IPS DF 6.9 (cell line): ENCODE data around the gene HOTAIR.
A peak's percentile ranks its signal among the peaks of the same experiment; 100 is the strongest.

Experiments
- DNase-seq: peaks from one replicate; pipeline ENCODE4 v3.0.0-alpha.2; 2013; ENCODE audit warnings: low read depth, low spot score
- H3K27ac ChIP-seq: one replicate; pipeline ENCODE4 v1.5.1; 2013; ENCODE audit warnings: low read length, control low read depth
- H3K27me3 ChIP-seq: 2 replicates; pipeline ENCODE4 v1.6.1; 2013; ENCODE audit warnings: mild to moderate bottlenecking, low read length; ENCODE audit not compliant: control insufficient read depth, insufficient read depth
- H3K36me3 ChIP-seq: 2 replicates; pipeline ENCODE4 v1.6.1; 2013; ENCODE audit warnings: low read length; ENCODE audit not compliant: control insufficient read depth, insufficient read depth
- H3K4me1 ChIP-seq: 2 replicates; pipeline ENCODE4 v1.6.1; 2013; ENCODE audit warnings: low read length; ENCODE audit not compliant: control insufficient read depth, insufficient read depth
- H3K4me3 ChIP-seq: 2 replicates; pipeline ENCODE4 v1.5.1; 2013; ENCODE audit warnings: mild to moderate bottlenecking, low read length
- H3K9me3 ChIP-seq: 2 replicates; pipeline ENCODE4 v1.6.1; 2013; ENCODE audit warnings: low read length, inconsistent platforms; ENCODE audit not compliant: control insufficient read depth, insufficient read depth
- WGBS: extraction: QIAGEN DNeasy Blood & Tissue Kit; methylation state at CpG from one replicate; pipeline ENCODE4 v1.1.7; 2013; ENCODE audit warnings: mixed read lengths, missing lambda C conversion rate; ENCODE audit not compliant: insufficient read length, insufficient coverage; 5-methylcytosine and 5-hydroxymethylcytosine counted together

HOTAIR gene

GRCh38 chr12:53998110-53998899, 23.6 kb upstream of the HOTAIR start:
- WGBS: no CpG with 5 or more reads among the region's 11 CpGs
- peaks cover 3% of the 10 kb centered on the region; the same call in 1 of the 2 replicates for H3K36me3 ChIP-seq
- no peaks in the 10 kb centered on the region for H3K9me3 ChIP-seq
- no peak overlapping the region for H3K4me3 ChIP-seq
- peaks cover 100% of the 10 kb centered on the region for H3K27me3 ChIP-seq
- H3K27ac ChIP-seq: no peak overlapping the region
- 0 out of 2 replicates have a peak, but pooled peaks cover 5% of the 10 kb centered on the region for H3K4me1 ChIP-seq
- no peak for DNase-seq

DNA sequence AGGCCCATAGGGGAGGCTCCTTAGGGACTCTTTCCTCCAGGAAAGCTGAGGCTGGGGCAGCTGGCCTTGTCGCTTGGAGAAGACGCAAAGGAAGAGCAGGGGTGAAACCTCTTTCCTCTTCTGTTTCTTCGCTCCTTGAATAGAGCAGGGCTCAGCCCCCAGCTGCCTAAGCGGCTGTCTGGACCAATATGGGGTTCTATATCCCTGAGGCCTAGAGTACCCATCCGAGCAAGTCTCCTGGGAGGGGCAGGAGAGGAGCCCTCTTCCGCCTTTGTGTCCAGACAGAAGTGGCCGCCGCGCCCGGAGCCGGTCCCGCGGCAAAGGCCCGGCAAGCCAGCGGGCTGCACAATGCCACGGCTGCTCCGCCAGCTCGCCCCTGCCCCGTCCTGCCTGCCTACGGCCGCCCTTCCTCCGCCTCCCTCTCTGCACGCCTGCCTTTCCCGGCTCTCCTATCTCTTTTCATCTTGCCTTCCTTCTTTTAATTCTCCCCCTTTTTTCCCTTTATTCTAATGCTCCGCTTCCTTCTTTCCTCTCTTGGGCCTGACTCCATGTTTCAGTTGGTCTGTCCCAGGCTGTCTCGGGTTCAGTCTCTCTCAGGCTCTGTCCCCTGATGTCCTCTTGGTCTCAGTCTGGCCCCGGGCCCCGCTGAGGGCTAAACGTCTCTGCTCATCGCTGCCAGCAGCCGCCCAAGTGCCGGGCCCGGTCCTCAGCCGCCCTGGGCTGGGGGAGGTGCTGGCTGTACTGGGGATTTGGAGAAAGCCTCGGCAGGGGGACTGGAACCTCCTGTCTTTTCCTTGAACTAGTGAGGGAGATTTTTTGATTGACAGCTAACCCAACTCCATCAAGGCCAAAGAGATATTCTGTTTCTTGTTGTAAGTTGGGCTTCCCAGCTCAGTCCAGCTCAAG, 22.7 kb upstream of the HOTAIR start:
- Histone ChIP-seq H3K9me3 (no peaks in the 10 kb centered on the region), H3K27me3 (peaks cover 100% of the 10 kb centered on the region), H3K4me1 (0 out of 2 replicates have a peak, but pooled peaks cover 5% of the 10 kb centered on the region), H3K4me3 (no peak overlapping the region), H3K27ac (no peak overlapping the region), H3K36me3 (peaks cover 3% of the 10 kb centered on the region; the same call in 1 of the 2 replicates)
- no peak for DNase-seq
- no CpG with 5 or more reads among the region's 35 CpGs for WGBS

GRCh38 chr12:53996240-53997203, 21.8 kb upstream of the HOTAIR start:
- Histone ChIP-seq H3K36me3 (peaks cover 3% of the 10 kb centered on the region; the same call in 1 of the 2 replicates), H3K27me3 (peaks cover 100% of the 10 kb centered on the region), H3K27ac (no peak overlapping the region), H3K9me3 (no peaks in the 10 kb centered on the region), H3K4me1 (0 out of 2 replicates have a peak, but pooled peaks cover 5% of the 10 kb centered on the region), H3K4me3 (no peak overlapping the region)
- DNase-seq: no peak
- WGBS: no CpG with 5 or more reads among the region's 29 CpGs

- WGBS: no CpG with 5 or more reads among the region's 48 CpGs
- no peak for DNase-seq
- H3K9me3 ChIP-seq: no peaks in the 10 kb centered on the region
- H3K27ac ChIP-seq: no peak overlapping the region
- 0 out of 2 replicates have a peak, but pooled peaks cover 5% of the 10 kb centered on the region for H3K4me1 ChIP-seq
- H3K36me3 ChIP-seq: peaks cover 3% of the 10 kb centered on the region; the same call in 1 of the 2 replicates
- H3K4me3 ChIP-seq: no peak overlapping the region
- peaks cover 100% of the 10 kb centered on the region for H3K27me3 ChIP-seq
Measured at GRCh38 chr12:53995378-53996239, 20.9 kb upstream of the HOTAIR start.

DNA sequence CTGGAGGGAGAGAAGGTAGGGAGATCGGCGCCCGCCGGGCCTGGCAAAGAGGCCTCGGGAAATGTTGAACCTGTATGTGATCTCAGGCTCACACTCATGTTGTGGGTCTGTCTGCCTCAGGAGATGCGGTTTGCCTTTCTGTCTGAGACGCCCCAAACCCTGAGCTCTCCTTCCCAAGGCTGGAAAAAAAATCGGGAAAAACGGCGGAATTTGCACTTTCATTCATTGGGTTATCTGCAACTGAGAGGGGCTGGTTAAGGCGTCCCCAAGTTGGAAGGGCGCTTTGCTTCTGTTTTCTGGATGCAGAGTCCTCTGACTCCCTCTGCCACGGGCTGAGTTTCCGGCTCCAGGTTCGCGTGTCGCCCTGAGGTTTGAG, 20.2 kb upstream of the HOTAIR start:
- H3K27ac ChIP-seq: no peak overlapping the region
- H3K36me3 ChIP-seq: peaks cover 3% of the 10 kb centered on the region; the same call in 1 of the 2 replicates
- H3K27me3 ChIP-seq: peaks cover 100% of the 10 kb centered on the region
- no peak for DNase-seq
- no peaks in the 10 kb centered on the region for H3K9me3 ChIP-seq
- WGBS: no CpG with 5 or more reads among the region's 17 CpGs
- H3K4me1 ChIP-seq: 0 out of 2 replicates have a peak, but pooled peaks cover 4% of the 10 kb centered on the region
- no peak overlapping the region for H3K4me3 ChIP-seq

DNA sequence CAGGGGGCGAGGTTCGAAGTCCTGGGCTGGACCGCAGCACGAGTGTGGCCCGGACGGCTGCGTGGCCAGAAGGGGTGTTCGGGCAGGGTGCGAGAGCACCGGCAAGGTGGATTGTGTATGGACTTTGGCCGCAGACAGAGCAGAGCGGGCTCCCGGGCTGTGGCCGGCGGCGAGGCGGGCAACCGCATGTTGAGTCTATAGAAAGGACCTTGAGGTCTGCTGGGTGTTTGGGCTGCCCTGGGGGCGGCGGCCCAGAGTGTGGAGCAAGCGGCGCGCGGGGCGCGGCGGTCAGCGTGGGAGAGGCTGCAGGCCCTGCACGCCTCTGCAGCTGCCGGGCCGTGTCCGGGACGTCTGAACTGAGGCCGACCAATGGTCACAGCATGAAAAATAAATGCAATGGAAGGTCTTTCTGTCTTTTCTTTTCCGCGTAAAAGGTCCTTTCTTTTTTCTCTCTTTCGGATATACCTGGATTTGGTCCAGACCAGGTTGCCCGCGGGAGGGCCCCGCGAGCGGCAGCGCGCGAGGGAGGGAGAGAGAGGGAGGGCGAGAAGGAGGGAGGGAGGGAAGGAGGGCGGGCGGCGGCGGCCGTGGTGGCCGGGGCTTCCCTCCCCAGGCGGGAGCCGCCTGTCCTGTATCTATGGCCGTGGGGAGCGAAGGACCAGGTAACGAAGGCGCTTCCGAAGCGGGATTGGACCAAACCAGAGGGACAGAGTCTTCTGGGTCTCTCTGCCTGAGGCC, 19.7 kb upstream of the HOTAIR start:
- no peak overlapping the region for H3K27ac ChIP-seq
- peaks cover 100% of the 10 kb centered on the region for H3K27me3 ChIP-seq
- no peaks in the 10 kb centered on the region for H3K9me3 ChIP-seq
- no CpG with 5 or more reads among the region's 60 CpGs for WGBS
- H3K36me3 ChIP-seq: peaks cover 3% of the 10 kb centered on the region; the same call in 1 of the 2 replicates
- 0 out of 2 replicates have a peak overlapping the region, but pooled peaks have one; percentile 5 for H3K4me3 ChIP-seq
- H3K4me1 ChIP-seq: 0 out of 2 replicates have a peak, but pooled peaks cover 4% of the 10 kb centered on the region
- DNase-seq: no peak

DNA sequence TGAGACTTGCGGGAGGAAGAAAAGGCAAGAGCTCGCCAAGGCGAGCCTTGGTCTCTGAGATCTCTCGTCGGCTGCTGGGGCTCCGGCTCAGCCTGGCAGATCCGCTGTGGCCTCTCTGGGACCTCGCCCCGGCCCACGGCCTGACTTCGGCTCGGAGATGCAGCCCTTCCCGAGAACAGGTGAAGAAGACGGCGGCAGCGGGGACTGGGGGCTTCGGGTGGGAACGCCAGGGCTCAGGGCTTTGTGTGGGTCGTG, 19.2 kb upstream of the HOTAIR start:
- peaks cover 3% of the 10 kb centered on the region; the same call in 1 of the 2 replicates for H3K36me3 ChIP-seq
- no CpG with 5 or more reads among the region's 19 CpGs for WGBS
- H3K4me3 ChIP-seq: no peak overlapping the region
- no peak for DNase-seq
- no peaks in the 10 kb centered on the region for H3K9me3 ChIP-seq
- H3K27ac ChIP-seq: no peak overlapping the region
- H3K4me1 ChIP-seq: 0 out of 2 replicates have a peak, but pooled peaks cover 4% of the 10 kb centered on the region
- peaks cover 100% of the 10 kb centered on the region for H3K27me3 ChIP-seq

DNA sequence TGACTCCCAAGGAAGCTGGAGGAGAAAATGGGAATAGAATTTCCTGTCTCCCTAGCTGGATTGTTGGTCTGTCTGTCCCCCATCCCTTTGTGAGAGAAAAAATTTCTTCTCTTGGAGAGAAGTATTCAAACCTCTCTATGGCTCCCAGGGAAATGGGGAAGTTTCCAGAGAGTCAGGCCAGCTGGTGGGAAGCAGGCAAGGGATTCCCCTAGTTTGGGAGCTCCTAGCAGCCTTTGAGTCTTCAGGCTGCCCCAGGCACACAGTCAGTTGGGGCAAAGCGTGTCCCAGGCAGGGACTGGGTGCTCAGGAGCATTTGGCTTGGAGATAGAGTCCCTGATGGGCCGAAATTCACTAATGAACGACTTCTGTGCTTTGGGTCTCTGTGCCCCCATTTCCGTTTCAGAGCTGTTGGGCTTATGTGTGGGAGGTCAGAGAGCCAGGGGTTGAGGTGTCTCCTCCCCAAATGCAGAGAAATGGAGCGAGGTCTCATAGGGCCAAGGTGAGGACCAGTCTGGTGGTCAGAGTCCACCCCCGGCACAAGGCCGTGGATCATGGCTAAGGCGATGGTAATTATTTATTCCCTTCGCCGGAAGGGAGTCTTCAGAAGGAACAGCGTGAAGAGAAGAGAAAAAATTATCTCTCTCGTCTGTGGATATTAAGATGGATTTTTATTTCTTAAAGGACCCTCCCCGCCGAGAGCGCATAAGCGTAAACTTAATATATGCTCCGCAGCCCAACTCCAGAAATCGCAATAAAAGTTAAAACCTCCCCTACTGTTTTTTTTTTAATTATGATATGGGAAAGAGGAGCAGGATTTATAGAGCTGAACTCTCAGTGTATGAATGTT, 18.6 kb upstream of the HOTAIR start:
- peaks cover 100% of the 10 kb centered on the region for H3K27me3 ChIP-seq
- H3K27ac ChIP-seq: no peak overlapping the region

More for the DNA sequence above, 18.6 kb upstream of the HOTAIR start:
- Histone ChIP-seq H3K9me3 (no peaks in the 10 kb centered on the region), H3K4me3 (no peak overlapping the region), H3K36me3 (peaks cover 3% of the 10 kb centered on the region; the same call in 1 of the 2 replicates), H3K4me1 (0 out of 2 replicates have a peak, but pooled peaks cover 4% of the 10 kb centered on the region)
- no CpG with 5 or more reads among the region's 18 CpGs for WGBS
- DNase-seq: no peak
